OCI-LY7 (cell line): Measurements from ENCODE around the gene PACS2.
A peak's percentile ranks its signal among the peaks of the same experiment; 100 is the strongest.

Source experiments
- EZH2phosphoT487 ChIP-seq: fragments of 200-600 bp; sonication (generic); IDR thresholded peaks from 2 replicates; pipeline ENCODE4 v1.6.1; 2018; ENCODE audit warnings: low read depth, borderline replicate concordance, mild to moderate bottlenecking, mixed run types, antibody characterized with exemption, low read length, moderate library complexity, mixed read lengths
- TF ChIP-seq, protein P1 (sequence below): fragments of 200-600 bp; sonication (generic); conservative IDR thresholded peaks from 2 replicates; pipeline ENCODE4 v1.5.1; 2014; ENCODE audit warnings: mild to moderate bottlenecking, antibody characterized with exemption, low read length, moderate library complexity, mixed read lengths

DNA sequence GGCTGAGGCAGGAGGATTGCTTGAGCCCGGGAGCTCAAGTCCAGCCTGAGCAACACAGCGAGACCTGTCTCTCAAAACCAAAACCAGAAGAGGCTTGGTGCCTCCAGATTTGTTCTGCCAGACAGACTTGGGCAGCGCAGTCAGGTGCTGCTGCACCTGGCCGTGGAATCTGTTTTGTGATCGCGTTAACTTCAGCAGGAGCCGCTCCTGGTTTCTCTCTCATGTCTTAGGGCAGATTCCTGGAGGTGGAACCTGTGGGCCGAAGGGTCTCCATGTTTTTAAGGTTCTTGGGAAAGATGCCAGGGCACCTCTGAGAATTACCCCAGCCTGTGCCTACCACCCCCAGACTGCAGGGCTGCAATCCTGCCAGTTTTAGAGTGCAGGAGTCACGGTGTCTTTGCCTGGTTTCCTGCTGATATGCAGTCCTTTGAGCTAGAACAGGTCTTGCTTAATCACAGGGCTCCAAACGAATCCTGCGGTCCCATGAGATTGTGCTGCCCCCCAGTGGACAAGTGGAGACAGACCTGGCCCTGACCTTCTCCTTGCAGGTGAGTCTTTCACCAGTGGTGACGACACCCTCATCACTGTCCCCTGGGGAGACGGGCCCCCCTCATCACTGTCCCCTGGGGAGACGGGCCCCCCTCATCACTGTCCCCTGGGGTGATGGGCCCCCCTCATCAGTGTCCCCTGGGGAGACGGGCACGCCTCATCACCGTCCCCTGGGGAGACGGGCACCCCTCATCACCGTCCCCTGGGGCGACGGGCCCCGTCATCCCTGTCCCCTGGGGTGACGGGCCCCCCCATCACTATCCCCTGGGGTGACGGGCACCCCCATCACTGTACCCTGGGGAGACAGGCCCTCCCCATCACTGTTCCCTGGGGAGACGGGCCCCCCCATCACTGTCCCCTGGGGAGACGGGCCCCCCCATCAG is 37.6 kb downstream of the PACS2 start:
- TF ChIP-seq, protein P1, sequence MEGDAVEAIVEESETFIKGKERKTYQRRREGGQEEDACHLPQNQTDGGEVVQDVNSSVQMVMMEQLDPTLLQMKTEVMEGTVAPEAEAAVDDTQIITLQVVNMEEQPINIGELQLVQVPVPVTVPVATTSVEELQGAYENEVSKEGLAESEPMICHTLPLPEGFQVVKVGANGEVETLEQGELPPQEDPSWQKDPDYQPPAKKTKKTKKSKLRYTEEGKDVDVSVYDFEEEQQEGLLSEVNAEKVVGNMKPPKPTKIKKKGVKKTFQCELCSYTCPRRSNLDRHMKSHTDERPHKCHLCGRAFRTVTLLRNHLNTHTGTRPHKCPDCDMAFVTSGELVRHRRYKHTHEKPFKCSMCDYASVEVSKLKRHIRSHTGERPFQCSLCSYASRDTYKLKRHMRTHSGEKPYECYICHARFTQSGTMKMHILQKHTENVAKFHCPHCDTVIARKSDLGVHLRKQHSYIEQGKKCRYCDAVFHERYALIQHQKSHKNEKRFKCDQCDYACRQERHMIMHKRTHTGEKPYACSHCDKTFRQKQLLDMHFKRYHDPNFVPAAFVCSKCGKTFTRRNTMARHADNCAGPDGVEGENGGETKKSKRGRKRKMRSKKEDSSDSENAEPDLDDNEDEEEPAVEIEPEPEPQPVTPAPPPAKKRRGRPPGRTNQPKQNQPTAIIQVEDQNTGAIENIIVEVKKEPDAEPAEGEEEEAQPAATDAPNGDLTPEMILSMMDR, result peak; percentile 85
- no peak for TF ChIP-seq EZH2phosphoT487
